Keratinocyte (primary cell): ENCODE results near the gene KRT40.

Experiments
- EZH2 ChIP-seq: IDR thresholded peaks from one replicate; pipeline ENCODE4 v1.6.1; 2012; ENCODE audit warnings: inconsistent platforms, mild to moderate bottlenecking, low read length, moderate library complexity
- TF ChIP-seq, protein P1 (sequence below), 3 experiments: IDR thresholded peaks in 1 of 3; conservative IDR thresholded peaks in 1 of 3; optimal IDR thresholded peaks in 1 of 3; 2 replicates in 2 of 3; 3 replicates in 1 of 3; pipeline versions ENCODE3 to v1.5.1; 2011; ENCODE audit warnings: low read length in 3 of 3, mild to moderate bottlenecking in 3 of 3, moderate library complexity in 2 of 3, control low read depth in 1 of 3, inconsistent platforms in 1 of 3; ENCODE audit not compliant: insufficient read depth in 2 of 3; ENCODE audit errors: extremely low read depth in 1 of 3

DNA sequence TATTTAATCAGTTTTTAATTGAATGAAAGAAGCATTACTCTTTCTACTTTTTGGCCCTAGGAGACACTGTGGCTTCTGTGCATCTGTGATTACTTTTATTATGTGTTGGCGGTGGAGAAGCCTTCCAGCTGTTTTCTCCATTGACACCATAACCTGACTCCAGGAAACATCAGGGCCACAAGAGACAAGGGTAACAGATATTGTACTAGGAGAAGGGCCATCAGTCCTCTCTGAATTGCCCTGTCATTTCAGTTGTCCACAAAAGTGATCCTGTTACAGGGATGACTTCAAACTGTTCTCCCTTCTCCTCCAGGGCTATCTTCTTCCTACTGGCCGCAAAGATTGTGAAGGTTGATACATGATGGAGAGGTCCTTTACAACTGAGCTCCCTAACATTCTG lies 32.0 kb downstream of the KRT40 start:
- TF ChIP-seq, protein P1, sequence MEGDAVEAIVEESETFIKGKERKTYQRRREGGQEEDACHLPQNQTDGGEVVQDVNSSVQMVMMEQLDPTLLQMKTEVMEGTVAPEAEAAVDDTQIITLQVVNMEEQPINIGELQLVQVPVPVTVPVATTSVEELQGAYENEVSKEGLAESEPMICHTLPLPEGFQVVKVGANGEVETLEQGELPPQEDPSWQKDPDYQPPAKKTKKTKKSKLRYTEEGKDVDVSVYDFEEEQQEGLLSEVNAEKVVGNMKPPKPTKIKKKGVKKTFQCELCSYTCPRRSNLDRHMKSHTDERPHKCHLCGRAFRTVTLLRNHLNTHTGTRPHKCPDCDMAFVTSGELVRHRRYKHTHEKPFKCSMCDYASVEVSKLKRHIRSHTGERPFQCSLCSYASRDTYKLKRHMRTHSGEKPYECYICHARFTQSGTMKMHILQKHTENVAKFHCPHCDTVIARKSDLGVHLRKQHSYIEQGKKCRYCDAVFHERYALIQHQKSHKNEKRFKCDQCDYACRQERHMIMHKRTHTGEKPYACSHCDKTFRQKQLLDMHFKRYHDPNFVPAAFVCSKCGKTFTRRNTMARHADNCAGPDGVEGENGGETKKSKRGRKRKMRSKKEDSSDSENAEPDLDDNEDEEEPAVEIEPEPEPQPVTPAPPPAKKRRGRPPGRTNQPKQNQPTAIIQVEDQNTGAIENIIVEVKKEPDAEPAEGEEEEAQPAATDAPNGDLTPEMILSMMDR (optimal IDR thresholded peaks at IDR 0.05 in 1 of 3, IDR thresholded peaks at IDR 0.05 in 1 of 3, conservative IDR thresholded peaks at IDR 0.05 in 1 of 3; ENCODE audit: extremely low read depth in 1 of 3, insufficient read depth in 2 of 3, low read length in 3 of 3), result no peak
- no peak for TF ChIP-seq EZH2
